Endodermal cell (in vitro differentiated cells): ENCODE data around the gene AVPI1. TPM values are rescaled to one million over a fixed set of nuclear protein-coding genes. Genes with fewer than 3 reads are reported as not detected.

ENCODE experiments used
- DNase-seq: peaks from one replicate; pipeline ENCODE4 v3.0.0-alpha.2; 2017
- H3K27ac ChIP-seq: 2 replicates; pipeline ENCODE4 v1.5.1; 2013; ENCODE audit warnings: mild to moderate bottlenecking, low read depth, low read length, moderate library complexity
- H3K27me3 ChIP-seq: 2 replicates; pipeline ENCODE4 v1.6.1; 2013; ENCODE audit warnings: mild to moderate bottlenecking, low read length, moderate library complexity; ENCODE audit not compliant: insufficient read depth, control insufficient read depth, poor library complexity, severe bottlenecking
- H3K36me3 ChIP-seq: 2 replicates; pipeline ENCODE4 v1.7.0; 2013; ENCODE audit warnings: mild to moderate bottlenecking, low read length, moderate library complexity; ENCODE audit not compliant: control insufficient read depth, insufficient read depth
- H3K4me1 ChIP-seq: one replicate; pipeline ENCODE4 v1.7.0; 2013; ENCODE audit warnings: low read length; ENCODE audit not compliant: control insufficient read depth, insufficient read depth
- H3K4me3 ChIP-seq: 2 replicates; pipeline ENCODE4 v1.5.1; 2013; ENCODE audit warnings: mild to moderate bottlenecking, low read length, moderate library complexity
- H3K9ac ChIP-seq: 2 replicates; pipeline ENCODE4 v1.6.1; 2013; ENCODE audit warnings: mild to moderate bottlenecking, low read length, moderate library complexity; ENCODE audit not compliant: poor library complexity, severe bottlenecking; ENCODE audit errors: extremely low read depth
- H3K9me3 ChIP-seq: 2 replicates; pipeline ENCODE4 v1.6.1; 2013; ENCODE audit warnings: mild to moderate bottlenecking, low read length, moderate library complexity; ENCODE audit not compliant: control insufficient read depth
- H3K27ac Mint-ChIP-seq: 2 replicates; pipeline ENCODE4 v1.8.0; 2020; ENCODE audit warnings: mixed read lengths
- H3K27me3 Mint-ChIP-seq: 2 replicates; pipeline ENCODE4 v1.8.0; 2021; ENCODE audit warnings: mild to moderate bottlenecking, mixed read lengths; ENCODE audit not compliant: insufficient read depth
- H3K36me3 Mint-ChIP-seq: 2 replicates; pipeline ENCODE4 v1.8.0; 2020; ENCODE audit warnings: low read depth, mixed read lengths
- H3K4me1 Mint-ChIP-seq: 2 replicates; pipeline ENCODE4 v1.8.0; 2020; ENCODE audit warnings: mixed read lengths
- H3K4me3 Mint-ChIP-seq: 2 replicates; pipeline ENCODE4 v1.8.0; 2020; ENCODE audit warnings: mild to moderate bottlenecking, moderate library complexity, mixed read lengths
- H3K9me3 Mint-ChIP-seq: 2 replicates; pipeline ENCODE4 v1.8.0; 2020; ENCODE audit warnings: mild to moderate bottlenecking, mixed read lengths
- WGBS, 2 experiments: methylation state at CpG; one replicate each; pipeline versions ENCODE4 v1.1.5 to v1.1.7; 2013; ENCODE audit warnings: missing lambda C conversion rate in 2 of 2, mixed read lengths in 1 of 2; ENCODE audit not compliant: insufficient coverage in 1 of 2, insufficient read length in 1 of 2; 5-methylcytosine and 5-hydroxymethylcytosine counted together
- total RNA-seq, 2 donors: library from RNA; stranded (reverse); fragmentation: NEBNext Ultra II Directional in 1 of 2; extraction: Animal tissue kit (Norgen Biotek cat#: 25700) in 1 of 2; gene quantifications; 2 replicates in 1 of 2; 3 replicates in 1 of 2; pipeline ENCODE4 v1.2.1, GENCODE V29; 2021
- TF ChIP-seq, protein P1 (sequence below): fragments of 200-600 bp; sonication (generic); conservative IDR thresholded peaks from 2 replicates; pipeline ENCODE4 v1.5.0; 2021; ENCODE audit warnings: antibody characterized with exemption, mild to moderate bottlenecking

The AVPI1 gene
- total RNA-seq, 2 donors from 2014 or later = 3.9 to 4.3 TPM

DNA sequence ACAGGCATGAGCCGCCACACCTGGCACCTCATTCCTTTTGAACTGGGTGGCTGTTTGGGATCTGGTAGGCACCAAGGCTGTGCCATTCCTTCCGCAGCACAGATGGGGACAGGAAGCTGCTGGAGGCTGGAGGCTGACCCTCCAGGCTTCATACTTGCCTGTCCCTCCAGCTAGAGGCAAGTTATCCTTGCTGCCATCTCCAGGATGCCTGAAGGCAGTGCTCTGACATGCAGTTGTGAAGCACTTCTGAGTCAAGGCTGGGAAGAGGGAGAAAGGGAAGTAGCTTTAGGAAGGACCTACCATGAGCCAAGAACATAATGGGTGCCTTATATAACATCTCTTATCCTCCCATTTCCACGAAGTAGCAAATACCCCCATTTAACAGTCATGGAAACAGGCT lies 36.0 kb upstream of the AVPI1 start:
- H3K27ac ChIP-seq = no peak overlapping the region
- Mint-ChIP-seq H3K4me3 (no peak overlapping the region), H3K9me3 (peaks cover 3% of the 10 kb centered on the region), H3K36me3 (peaks cover 24% of the 10 kb centered on the region), H3K27me3 (no peaks in the 10 kb centered on the region), H3K4me1 (peaks cover 18% of the 10 kb centered on the region), H3K27ac (no peak overlapping the region)
- no peak for DNase-seq
- no peak overlapping the region for H3K4me3 ChIP-seq
- H3K9ac ChIP-seq = no peak overlapping the region
- H3K4me1 ChIP-seq = peaks cover 5% of the 10 kb centered on the region
- H3K27me3 ChIP-seq = no peaks in the 10 kb centered on the region
- TF ChIP-seq, protein P1, sequence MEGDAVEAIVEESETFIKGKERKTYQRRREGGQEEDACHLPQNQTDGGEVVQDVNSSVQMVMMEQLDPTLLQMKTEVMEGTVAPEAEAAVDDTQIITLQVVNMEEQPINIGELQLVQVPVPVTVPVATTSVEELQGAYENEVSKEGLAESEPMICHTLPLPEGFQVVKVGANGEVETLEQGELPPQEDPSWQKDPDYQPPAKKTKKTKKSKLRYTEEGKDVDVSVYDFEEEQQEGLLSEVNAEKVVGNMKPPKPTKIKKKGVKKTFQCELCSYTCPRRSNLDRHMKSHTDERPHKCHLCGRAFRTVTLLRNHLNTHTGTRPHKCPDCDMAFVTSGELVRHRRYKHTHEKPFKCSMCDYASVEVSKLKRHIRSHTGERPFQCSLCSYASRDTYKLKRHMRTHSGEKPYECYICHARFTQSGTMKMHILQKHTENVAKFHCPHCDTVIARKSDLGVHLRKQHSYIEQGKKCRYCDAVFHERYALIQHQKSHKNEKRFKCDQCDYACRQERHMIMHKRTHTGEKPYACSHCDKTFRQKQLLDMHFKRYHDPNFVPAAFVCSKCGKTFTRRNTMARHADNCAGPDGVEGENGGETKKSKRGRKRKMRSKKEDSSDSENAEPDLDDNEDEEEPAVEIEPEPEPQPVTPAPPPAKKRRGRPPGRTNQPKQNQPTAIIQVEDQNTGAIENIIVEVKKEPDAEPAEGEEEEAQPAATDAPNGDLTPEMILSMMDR = peak; percentile 26
- H3K36me3 ChIP-seq = peaks cover 9% of the 10 kb centered on the region
- H3K9me3 ChIP-seq = no peaks in the 10 kb centered on the region
- WGBS, 2 experiments = 88% methylated on average over 2 to 3 of the region's 3 CpGs

DNA sequence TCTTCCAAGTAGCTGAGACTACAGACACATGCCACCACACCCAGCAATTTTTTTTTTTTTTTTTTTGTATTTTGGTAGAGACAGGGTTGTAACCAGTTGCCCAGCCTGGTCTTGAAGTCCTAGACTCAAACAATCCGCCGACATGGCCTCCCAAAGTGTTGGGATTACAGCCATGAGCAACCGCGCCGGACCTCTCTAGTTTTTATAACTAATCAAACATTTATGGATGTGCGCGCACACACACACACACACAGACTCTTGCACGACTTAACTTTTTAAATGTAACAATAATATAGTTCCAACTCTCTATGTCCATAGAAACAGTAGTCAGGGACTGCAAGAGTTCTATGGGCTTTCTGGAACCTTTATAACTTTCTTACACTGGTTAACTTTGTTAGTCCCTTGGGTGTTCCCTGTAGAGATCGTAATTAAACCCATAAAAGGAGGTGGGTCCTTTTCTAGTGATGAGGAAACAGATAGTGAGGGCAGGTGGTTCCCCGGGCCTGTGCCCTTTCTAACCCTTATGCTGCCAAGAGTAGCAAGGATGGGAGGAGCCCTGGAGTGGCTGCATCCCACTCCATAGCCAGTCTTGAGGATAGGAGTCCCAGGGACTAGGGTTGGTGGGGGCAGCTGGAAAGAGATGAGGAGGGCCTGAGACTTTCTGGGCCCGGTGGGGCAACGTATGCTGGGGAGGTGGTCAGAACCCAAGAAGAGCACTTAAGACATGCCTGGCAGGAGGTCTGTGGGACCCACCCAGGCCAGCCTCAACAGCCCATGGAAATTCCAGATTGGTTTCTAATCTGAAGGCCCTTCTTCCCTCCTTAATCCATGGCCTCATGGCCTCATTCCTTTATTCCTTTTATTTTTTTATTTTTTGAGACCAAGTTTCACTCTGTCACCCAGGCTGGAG lies 35.1 kb upstream of the AVPI1 start:
- TF ChIP-seq, protein P1 = no peak
- peaks cover 17% of the 10 kb centered on the region for H3K36me3 ChIP-seq
- Mint-ChIP-seq H3K36me3 (peaks cover 33% of the 10 kb centered on the region), H3K27ac (no peak overlapping the region), H3K9me3 (peaks cover 3% of the 10 kb centered on the region), H3K4me1 (peaks cover 22% of the 10 kb centered on the region), H3K4me3 (no peak overlapping the region), H3K27me3 (no peaks in the 10 kb centered on the region)
- no peak overlapping the region for H3K27ac ChIP-seq
- no peaks in the 10 kb centered on the region for H3K27me3 ChIP-seq
- peaks cover 5% of the 10 kb centered on the region for H3K4me1 ChIP-seq
- no peaks in the 10 kb centered on the region for H3K9me3 ChIP-seq
- DNase-seq = no peak
- 84 to 92% methylated on average over 9 to 12 of the region's 12 CpGs for WGBS, 2 experiments
- H3K4me3 ChIP-seq = no peak overlapping the region
- H3K9ac ChIP-seq = no peak overlapping the region

GRCh38 chr10:97719602-97720001 lies 32.6 kb upstream of the AVPI1 start:
- Histone ChIP-seq H3K36me3 (peaks cover 27% of the 10 kb centered on the region), H3K27me3 (no peaks in the 10 kb centered on the region), H3K4me3 (peak overlapping the region; percentile 11), H3K9me3 (no peaks in the 10 kb centered on the region), H3K27ac (no peak overlapping the region), H3K9ac (no peak overlapping the region), H3K4me1 (peaks cover 9% of the 10 kb centered on the region)
- H3K9me3 Mint-ChIP-seq = no peaks in the 10 kb centered on the region
- H3K27me3 Mint-ChIP-seq = no peaks in the 10 kb centered on the region
- H3K4me3 Mint-ChIP-seq = peak overlapping the region; percentile 23
- peak overlapping the region; percentile 28 for H3K27ac Mint-ChIP-seq
- peaks cover 39% of the 10 kb centered on the region for H3K4me1 Mint-ChIP-seq
- WGBS, 2 experiments = 78 to 86% methylated on average over 1 to 2 of the region's 2 CpGs
- no peak for DNase-seq
- TF ChIP-seq, protein P1 = no peak
- peaks cover 42% of the 10 kb centered on the region for H3K36me3 Mint-ChIP-seq
